Hepatocyte (in vitro differentiated cells): ENCODE results near the gene NOTCH2NLA. TPM values are rescaled to one million over a fixed set of nuclear protein-coding genes. Genes with fewer than 3 reads are reported as not detected.
"Not testable (repeated sequence)": the region's sequence is repeated elsewhere in the genome, so short reads cannot be mapped to it uniquely, and the experiment has no call there.

Source experiments
- DNase-seq: peaks from one replicate; pipeline ENCODE4 v3.0.0-alpha.2; 2016; ENCODE audit warnings: low spot score
- H2AFZ ChIP-seq: fragments of 200-600 bp; sonication (generic); 2 replicates; pipeline ENCODE4 v1.6.0; 2016; ENCODE audit warnings: antibody characterized with exemption, mild to moderate bottlenecking
- H3K27ac ChIP-seq: fragments of 200-600 bp; sonication (generic); 2 replicates; pipeline ENCODE4 v1.5.1; 2016; ENCODE audit warnings: mild to moderate bottlenecking
- H3K27me3 ChIP-seq: fragments of 200-600 bp; sonication (generic); 2 replicates; pipeline ENCODE4 v1.6.1; 2016
- H3K36me3 ChIP-seq: fragments of 200-600 bp; sonication (generic); replicated peaks from 2 replicates; pipeline ENCODE4 v1.5.1; 2016; ENCODE audit warnings: low read depth; ENCODE audit not compliant: insufficient read depth
- H3K4me1 ChIP-seq: fragments of 200-600 bp; sonication (generic); 2 replicates; pipeline ENCODE4 v1.5.1; 2016; ENCODE audit warnings: mild to moderate bottlenecking, moderate library complexity; ENCODE audit not compliant: insufficient read depth
- H3K4me2 ChIP-seq: fragments of 200-600 bp; sonication (generic); 2 replicates; pipeline ENCODE4 v1.6.0; 2016
- H3K4me3 ChIP-seq: fragments of 200-600 bp; sonication (generic); 2 replicates; pipeline ENCODE4 v1.5.1; 2016; ENCODE audit warnings: mild to moderate bottlenecking
- H3K79me2 ChIP-seq: fragments of 200-600 bp; sonication (generic); 2 replicates; pipeline ENCODE4 v1.6.0; 2017; ENCODE audit warnings: mild to moderate bottlenecking
- H3K9me2 ChIP-seq: fragments of 200-600 bp; sonication (generic); replicated peaks from 2 replicates; pipeline ENCODE4 v1.6.0; 2017; ENCODE audit warnings: mild to moderate bottlenecking; ENCODE audit not compliant: insufficient read depth
- H3K9me3 ChIP-seq: fragments of 200-600 bp; sonication (generic); 2 replicates; pipeline ENCODE4 v1.5.1; 2016; ENCODE audit warnings: low read depth, mild to moderate bottlenecking
- H4K20me1 ChIP-seq: fragments of 200-600 bp; sonication (generic); 2 replicates; pipeline ENCODE4 v1.6.0; 2016; ENCODE audit warnings: mild to moderate bottlenecking; ENCODE audit not compliant: insufficient read depth, poor library complexity, severe bottlenecking
- WGBS: methylation state at CpG from one replicate; pipeline ENCODE4 v1.1.6; 2016; ENCODE audit warnings: low lambda C conversion rate; ENCODE audit errors: missing lambda C conversion rate; 5-methylcytosine and 5-hydroxymethylcytosine counted together
- polyA plus RNA-seq: library from polyadenylated mRNA; unstranded; fragments of >200 nt; fragmentation: Nextera tagmentation; extraction: Ambion mirVana; gene quantifications from 2 replicates; pipeline ENCODE4 v1.2.1, GENCODE V29; 2016
- total RNA-seq: library from RNA; depleted of rRNA; stranded (reverse); fragments of >200 nt; gene quantifications from 2 replicates; pipeline ENCODE4 v1.2.3, GENCODE V29; 2014

The NOTCH2NLA gene
- total RNA-seq (22.7 and 27.0 TPM in 2 replicates), polyA plus RNA-seq (25.0 and 27.1 TPM in 2 replicates)

DNA sequence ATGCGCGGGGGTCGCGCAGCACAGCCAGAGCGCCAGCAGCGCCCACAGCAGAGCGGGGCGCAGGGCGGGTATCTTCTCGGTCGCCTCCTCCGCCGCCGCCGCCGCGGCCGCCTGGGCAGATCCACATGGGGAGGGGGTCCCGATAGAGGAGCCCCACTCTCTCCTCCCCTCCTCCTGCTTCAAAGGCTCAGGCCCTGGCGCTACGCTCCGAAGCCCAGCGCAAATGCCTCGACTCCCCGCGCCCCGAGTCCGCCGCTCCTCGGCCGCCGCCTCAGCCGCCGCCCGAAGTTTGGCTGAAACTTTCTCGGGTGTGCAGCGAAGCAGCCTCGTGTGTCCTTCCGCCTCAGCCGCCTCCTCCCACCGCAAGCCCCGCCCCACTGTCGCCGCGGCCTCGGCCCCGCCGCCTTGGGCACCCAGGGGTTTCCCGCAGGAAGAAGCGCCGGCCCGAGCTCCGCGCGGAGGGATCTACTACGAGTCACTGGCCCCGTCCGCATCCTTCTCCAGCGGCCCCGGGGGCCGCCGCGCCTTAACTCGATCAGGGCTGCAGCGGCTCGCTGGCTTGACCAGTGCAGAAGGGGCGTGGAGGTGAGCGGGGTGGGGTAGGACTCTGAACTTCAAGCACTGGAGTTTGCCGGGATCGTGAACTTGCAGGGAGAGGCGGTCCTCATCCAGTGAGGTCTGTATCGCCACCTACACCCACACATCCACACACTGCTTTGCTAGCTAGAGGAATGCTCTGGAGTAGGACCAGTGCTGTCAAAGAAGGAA lies at the start of gene NOTCH2NLA:
NOTCH2NLA (minus strand) TSS at position 312 of the 768 bp plus-strand sequence. CDS start 39,684 bp downstream, outside the sequence.
- peak; percentile 3 for DNase-seq
- Histone ChIP-seq H3K4me2 (peak within 1 kb of the TSS; percentile 64), H3K27ac (peak within 1 kb of the TSS; percentile 71)
- H3K4me3 ChIP-seq, H3K9me3 ChIP-seq, H3K79me2 ChIP-seq, H4K20me1 ChIP-seq, H3K36me3 ChIP-seq, H3K4me1 ChIP-seq, H3K9me2 ChIP-seq, H3K27me3 ChIP-seq, H2AFZ ChIP-seq: not testable (repeated sequence)
- WGBS, result 1% methylated on average over 15 of the region's 72 CpGs

DNA sequence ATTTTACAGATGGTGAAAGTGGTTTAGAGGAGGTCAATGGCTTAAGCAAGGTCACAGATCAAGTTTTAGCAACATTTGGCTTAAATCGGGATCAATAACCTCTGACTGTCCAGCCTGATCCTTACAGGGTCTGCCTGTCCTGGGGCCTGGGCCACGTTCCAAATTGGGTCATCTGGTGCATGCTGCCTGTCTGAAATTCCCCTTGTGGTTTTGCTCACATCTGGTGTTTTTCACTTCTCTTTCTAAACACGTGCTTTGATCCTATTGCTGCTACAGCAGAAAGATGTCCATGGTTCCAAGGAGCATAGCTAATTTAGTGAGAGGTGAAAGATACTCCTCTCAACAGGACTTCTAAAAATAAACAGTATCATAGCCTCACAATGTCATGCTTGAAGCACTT lies 49.5 kb upstream of the NOTCH2NLA start:
- not testable (repeated sequence) for H3K79me2 ChIP-seq, H3K27ac ChIP-seq, H3K4me2 ChIP-seq, H3K4me3 ChIP-seq, H3K27me3 ChIP-seq, H3K9me2 ChIP-seq, H4K20me1 ChIP-seq, H3K36me3 ChIP-seq, H3K4me1 ChIP-seq, DNase-seq, H2AFZ ChIP-seq, H3K9me3 ChIP-seq
- no CpG with 5 or more reads among the region's 3 CpGs for WGBS

DNA sequence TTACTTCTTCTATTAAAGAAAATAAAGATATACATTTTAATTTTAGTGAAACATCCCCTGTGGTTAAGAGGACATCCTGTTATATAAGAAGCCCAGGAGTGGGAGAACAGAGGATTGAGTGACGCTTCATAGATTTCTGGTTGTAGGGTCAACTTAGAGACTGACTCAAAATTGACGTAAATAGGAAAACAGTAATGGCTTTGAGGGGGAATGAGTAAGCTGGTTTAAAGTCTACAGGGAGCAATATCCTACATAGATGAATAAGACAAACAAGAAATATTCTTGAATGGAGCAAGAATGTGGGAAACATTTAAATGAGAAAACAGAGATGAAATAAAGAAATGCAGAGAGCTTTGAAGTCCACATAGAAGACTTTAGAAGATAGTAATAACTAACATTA lies 48.3 kb upstream of the NOTCH2NLA start:
- not testable (repeated sequence) for DNase-seq, H4K20me1 ChIP-seq
- WGBS, result no CpG with 5 or more reads among the region's 2 CpGs

DNA sequence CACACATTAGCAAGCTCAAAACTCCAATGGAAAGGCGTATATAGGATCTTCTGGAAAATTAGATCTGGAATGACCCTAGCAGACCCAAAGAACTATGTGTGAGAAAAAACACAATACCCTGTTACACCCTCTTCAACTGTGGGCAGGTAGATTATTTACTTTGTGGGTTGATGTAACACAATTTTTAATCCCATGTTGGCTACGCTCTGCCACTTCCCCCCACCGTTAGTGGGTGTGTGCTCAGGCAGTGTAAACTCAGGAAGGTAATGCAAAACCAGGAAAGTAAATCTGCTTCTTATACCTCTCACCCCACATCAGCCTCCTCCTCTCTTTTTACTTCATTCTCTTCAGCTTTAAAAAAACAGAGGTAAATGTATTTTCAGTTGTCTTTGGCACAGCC lies 45.3 kb upstream of the NOTCH2NLA start:
- not testable (repeated sequence) for H3K79me2 ChIP-seq, H3K27ac ChIP-seq, H3K4me1 ChIP-seq, DNase-seq, H3K27me3 ChIP-seq, H2AFZ ChIP-seq, H3K9me3 ChIP-seq, H3K36me3 ChIP-seq, H3K4me2 ChIP-seq, H3K9me2 ChIP-seq, H4K20me1 ChIP-seq, H3K4me3 ChIP-seq
- no CpG with 5 or more reads among the region's 3 CpGs for WGBS

More for the DNA sequence above, 48.3 kb upstream of the NOTCH2NLA start:
- not testable (repeated sequence) for H3K4me3 ChIP-seq, H2AFZ ChIP-seq, H3K9me2 ChIP-seq, H3K36me3 ChIP-seq, H3K27me3 ChIP-seq, H3K9me3 ChIP-seq, H3K79me2 ChIP-seq, H3K4me1 ChIP-seq, H3K4me2 ChIP-seq, H3K27ac ChIP-seq

DNA sequence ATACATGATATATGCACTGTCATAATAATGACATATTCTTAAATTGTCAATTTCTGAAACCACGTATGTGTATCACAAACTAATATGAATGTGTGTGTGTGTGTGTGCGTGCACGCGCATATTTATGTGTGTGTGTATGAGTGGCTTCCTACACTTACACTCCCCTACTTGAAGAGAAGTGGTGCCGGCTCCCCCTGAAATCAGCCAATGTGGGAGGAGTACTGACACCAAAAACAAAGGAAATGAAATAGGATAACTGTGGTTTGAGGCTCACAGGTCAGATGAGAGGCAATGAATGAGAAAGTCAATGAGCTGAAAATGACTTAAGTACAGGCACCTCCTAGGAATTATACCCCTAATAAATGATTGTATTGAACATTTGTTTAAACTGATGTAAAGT lies 44.4 kb upstream of the NOTCH2NLA start:
- not testable (repeated sequence) for H3K9me3 ChIP-seq, H3K9me2 ChIP-seq, H3K27me3 ChIP-seq, H3K36me3 ChIP-seq, H3K4me3 ChIP-seq, H4K20me1 ChIP-seq, H3K27ac ChIP-seq, H3K4me2 ChIP-seq, H3K79me2 ChIP-seq, DNase-seq, H2AFZ ChIP-seq, H3K4me1 ChIP-seq
- no CpG with 5 or more reads among the region's 5 CpGs for WGBS

GRCh38 chr1:146272734-146273133 lies 43.9 kb upstream of the NOTCH2NLA start:
- H2AFZ ChIP-seq, DNase-seq, H3K4me3 ChIP-seq, H3K9me2 ChIP-seq, H3K4me1 ChIP-seq, H3K79me2 ChIP-seq, H4K20me1 ChIP-seq, H3K4me2 ChIP-seq, H3K9me3 ChIP-seq, H3K27ac ChIP-seq, H3K36me3 ChIP-seq, H3K27me3 ChIP-seq: not testable (repeated sequence)
- no CpG with 5 or more reads among the region's 3 CpGs for WGBS

DNA sequence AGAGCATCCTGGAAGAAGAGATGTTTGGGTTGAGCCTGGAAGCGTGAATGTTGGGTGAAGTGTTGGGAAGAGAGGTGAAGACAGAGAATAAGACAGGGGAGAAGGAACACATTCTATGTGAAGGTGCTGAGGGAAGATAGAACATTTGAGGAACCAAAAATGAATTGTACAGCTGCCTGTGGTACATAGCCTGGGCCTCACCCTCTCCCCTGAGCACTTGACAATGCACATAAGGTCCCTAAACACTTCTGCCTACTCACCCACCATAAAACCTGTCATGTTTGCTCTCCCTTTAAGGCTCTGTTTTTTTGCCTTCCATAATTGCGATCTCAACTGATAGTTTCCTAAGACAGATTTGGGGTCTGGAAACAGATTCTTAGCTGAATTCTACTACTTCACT lies 43.2 kb upstream of the NOTCH2NLA start:
- not testable (repeated sequence) for H3K9me2 ChIP-seq, H4K20me1 ChIP-seq, DNase-seq, H3K4me3 ChIP-seq, H3K27me3 ChIP-seq, H3K36me3 ChIP-seq, H3K79me2 ChIP-seq, H3K4me1 ChIP-seq, H3K27ac ChIP-seq, H2AFZ ChIP-seq, H3K4me2 ChIP-seq, H3K9me3 ChIP-seq
- WGBS, result no CpG with 5 or more reads among the region's 2 CpGs

DNA sequence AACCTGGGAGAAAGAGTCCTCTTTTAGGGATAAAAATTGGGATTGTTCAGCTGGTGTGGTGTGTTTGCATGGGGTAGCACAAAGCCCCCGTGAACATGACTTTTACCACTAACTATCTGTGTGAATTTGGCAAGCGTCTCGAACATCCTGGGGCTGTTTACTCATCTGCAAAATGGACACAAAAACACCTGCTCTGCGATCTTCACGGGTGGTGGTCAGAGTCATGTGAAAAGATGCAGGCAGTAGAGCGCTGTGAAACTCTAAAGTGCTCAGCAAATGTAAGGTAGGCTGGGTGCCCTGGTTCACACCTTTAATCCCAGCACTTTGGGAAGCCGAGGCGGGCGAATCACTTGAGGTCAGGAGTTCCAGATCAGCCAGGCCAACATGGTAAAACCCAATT lies 41.3 kb upstream of the NOTCH2NLA start:
- not testable (repeated sequence) for H3K4me1 ChIP-seq, H3K9me3 ChIP-seq, H2AFZ ChIP-seq, DNase-seq, H3K79me2 ChIP-seq, H3K27ac ChIP-seq, H4K20me1 ChIP-seq, H3K9me2 ChIP-seq, H3K4me2 ChIP-seq, H3K27me3 ChIP-seq, H3K4me3 ChIP-seq, H3K36me3 ChIP-seq
- WGBS, result no CpG with 5 or more reads among the region's 9 CpGs

GRCh38 chr1:146266179-146266748 lies 37.4 kb upstream of the NOTCH2NLA start:
- not testable (repeated sequence) for H3K36me3 ChIP-seq, H3K79me2 ChIP-seq, H3K27ac ChIP-seq, H4K20me1 ChIP-seq, H3K4me1 ChIP-seq, DNase-seq, H3K9me2 ChIP-seq, H3K27me3 ChIP-seq, H3K4me2 ChIP-seq, H2AFZ ChIP-seq, H3K9me3 ChIP-seq, H3K4me3 ChIP-seq
- 76% methylated on average over 2 of the region's 2 CpGs for WGBS
